GM12878 (cell line): ENCODE results near the gene PDZD2. TPM values are rescaled to one million over a fixed set of nuclear protein-coding genes. Genes with fewer than 3 reads are reported as not detected.

Experiments
- ATAC-seq: fragments of 200-7000 bp; cut with Tn5 transposase; 3 replicates; pipeline ENCODE4 v1.9.1; 2020; ENCODE audit warnings: mild to moderate bottlenecking, moderate library complexity
- BruUV-seq: library from RNA; stranded (reverse); fragments of 400-500 nt; replicated peaks from 2 replicates; lab custom pipeline; 2021; lab: Mats Ljungman, UMichigan
- CTCF ChIA-PET: fragments of 300-600 bp; sonication (Branson Sonifier 250); formaldehyde crosslinking; extraction: SDS; loops from one replicate; lab custom pipeline; 2021; ENCODE audit warnings: inconsistent platforms; lab: Yijun Ruan, JAX
- POLR2A ChIA-PET: fragments of 350-600 bp; formaldehyde crosslinking; extraction: SDS; loops from one replicate; lab custom pipeline; 2021; ENCODE audit warnings: inconsistent platforms; lab: Charles Lee
- RAD21 ChIA-PET: fragments of 300-600 bp; sonication (Branson Sonifier 250); formaldehyde crosslinking; loops from one replicate; lab custom pipeline; 2023; ENCODE audit warnings: antibody characterized with exemption; ENCODE audit not compliant: unreplicated experiment; lab: Charles Lee
- SMC1A ChIA-PET: fragments of 300-600 bp; sonication (Branson Sonifier 250); formaldehyde crosslinking; loops from one replicate; lab custom pipeline; 2023; ENCODE audit not compliant: unreplicated experiment, uncharacterized antibody; lab: Charles Lee
- DNase-seq: peaks from one replicate; pipeline ENCODE4 v3.0.0-alpha.2; 2011; ENCODE audit warnings: low read depth, low spot score
- FAIRE-seq: peaks from 3 replicates; lab custom pipeline; 2011; peaks lifted over from hg19 to GRCh38; lab: Jason Lieb, UNC
- H2AFZ ChIP-seq: 2 replicates; pipeline ENCODE4 v1.6.0; 2011; ENCODE audit warnings: low read depth, low read length, control low read depth; ENCODE audit not compliant: control insufficient read depth
- H3K27ac ChIP-seq: 2 replicates; pipeline ENCODE4 v1.5.1; 2011; ENCODE audit warnings: control low read depth; ENCODE audit not compliant: control insufficient read depth, insufficient read depth
- H3K27me3 ChIP-seq, 2 experiments: replicated peaks in 1 of 2; 2 replicates each; pipeline versions ENCODE4 v1.6.0 to v1.6.1; 2011; ENCODE audit warnings: low read length in 1 of 2; ENCODE audit not compliant: control insufficient read depth in 2 of 2, insufficient read depth in 2 of 2
- H3K36me3 ChIP-seq, 2 experiments: 2 replicates each; pipeline ENCODE4 v1.5.1; 2011; ENCODE audit warnings: low read length in 1 of 2; ENCODE audit not compliant: control insufficient read depth in 2 of 2, insufficient read depth in 2 of 2
- H3K4me1 ChIP-seq: 2 replicates; pipeline ENCODE4 v1.6.1; 2011; ENCODE audit warnings: mild to moderate bottlenecking, low read length, moderate library complexity, mixed read lengths; ENCODE audit not compliant: control insufficient read depth, insufficient read depth
- H3K4me2 ChIP-seq: 2 replicates; pipeline ENCODE4 v1.6.0; 2011; ENCODE audit warnings: control low read depth; ENCODE audit not compliant: control insufficient read depth, insufficient read depth
- H3K4me3 ChIP-seq: fragments of 200-600 bp; sonication (generic); 2 replicates; pipeline ENCODE4 v1.5.1; 2016
- H3K79me2 ChIP-seq: 2 replicates; pipeline ENCODE4 v1.6.0; 2011; ENCODE audit warnings: low read length; ENCODE audit not compliant: control insufficient read depth, insufficient read depth
- H3K9ac ChIP-seq: 2 replicates; pipeline ENCODE4 v1.8.0; 2011; ENCODE audit warnings: low read length, control low read depth, mixed read lengths; ENCODE audit not compliant: control insufficient read depth, insufficient read depth
- H3K9me3 ChIP-seq: replicated peaks from 3 replicates; pipeline ENCODE4 v1.5.1; 2011; ENCODE audit warnings: mild to moderate bottlenecking, low read length; ENCODE audit not compliant: control insufficient read depth, insufficient read depth
- H4K20me1 ChIP-seq: 2 replicates; pipeline ENCODE4 v1.6.0; 2011; ENCODE audit not compliant: control insufficient read depth, insufficient read depth
- CREM ChIP-seq: IDR thresholded peaks from 2 replicates; pipeline ENCODE4 v1.6.1; 2014; ENCODE audit warnings: antibody characterized with exemption, low read depth
- HCFC1 ChIP-seq: fragments of 150-350 bp; IDR thresholded peaks from 2 replicates; pipeline ENCODE4 v1.6.1; 2014; ENCODE audit warnings: low read length
- MAX ChIP-seq: IDR thresholded peaks from 2 replicates; pipeline ENCODE4 v1.6.1; 2012; ENCODE audit warnings: low read depth, low read length, improper control_type of control experiment
- NFIC ChIP-seq: IDR thresholded peaks from 2 replicates; pipeline ENCODE4 v1.6.1; 2012; ENCODE audit warnings: low read depth, mild to moderate bottlenecking, inconsistent platforms, low read length, moderate library complexity
- NFYB ChIP-seq: IDR thresholded peaks from 2 replicates; pipeline ENCODE4 v1.6.1; 2011; ENCODE audit warnings: low read depth, mild to moderate bottlenecking, low read length, improper control_type of control experiment, moderate library complexity; ENCODE audit not compliant: insufficient read depth
- NR2C1 ChIP-seq: fragments of 450-650 bp; IDR thresholded peaks from 2 replicates; pipeline ENCODE4 v1.6.1; 2017; ENCODE audit warnings: antibody characterized with exemption, mild to moderate bottlenecking, moderate library complexity
- PAX5 ChIP-seq: IDR thresholded peaks from 2 replicates; pipeline ENCODE4 v1.6.1; 2011; ENCODE audit warnings: low read depth, low read length, borderline replicate concordance
- PAX8 ChIP-seq: fragments of 450-650 bp; IDR thresholded peaks from 2 replicates; pipeline ENCODE4 v1.6.1; 2017; ENCODE audit warnings: mild to moderate bottlenecking, moderate library complexity
- POLR2A ChIP-seq: IDR thresholded peaks from 2 replicates; pipeline ENCODE4 v1.6.1; 2011; ENCODE audit warnings: low read depth, mild to moderate bottlenecking, low read length
- POLR2AphosphoS2 ChIP-seq: IDR thresholded peaks from 2 replicates; pipeline ENCODE4 v1.6.1; 2011; ENCODE audit warnings: low read depth, mild to moderate bottlenecking, low read length, improper control_type of control experiment, moderate library complexity
- POLR2AphosphoS5 ChIP-seq: IDR thresholded peaks from 2 replicates; pipeline ENCODE4 v1.6.1; 2011; ENCODE audit warnings: mild to moderate bottlenecking, low read length, inconsistent platforms
- SIN3A ChIP-seq: IDR thresholded peaks from 2 replicates; pipeline ENCODE4 v1.6.1; 2012; ENCODE audit warnings: low read depth, low read length, improper control_type of control experiment
- ZBED1 ChIP-seq: IDR thresholded peaks from 2 replicates; pipeline ENCODE4 v1.6.1; 2016; ENCODE audit warnings: borderline replicate concordance
- in situ Hi-C: fragments of 300-500 bp; cut with MboI; formaldehyde crosslinking; loops from 9 replicates; pipeline ENCODE4 v1.14.3; 2018; ENCODE audit warnings: mixed read lengths
- intact Hi-C: fragments of 100-400 bp; cut with micrococcal nuclease; formaldehyde crosslinking; loops from one replicate; pipeline ENCODE4 v1.14.2; 2022; ENCODE audit not compliant: unreplicated experiment
- polyA plus RNA-seq, 11 experiments: library from polyadenylated mRNA; depleted of rRNA in 4 of 11; unstranded in 6 of 11; stranded (reverse) in 5 of 11; fragments of >200 nt; fragmentation: Nextera tagmentation in 4 of 11; fragmentation: Illumina TruSeq in 1 of 11; extraction: Ambion mirVana in 4 of 11; extraction: Trizol in 1 of 11; gene quantifications; 1 replicate in 1 of 11; 2 replicates in 10 of 11; pipeline versions ENCODE4 v1.2.1 to v1.2.3, GENCODE V29; 2011 to 2016; ENCODE audit warnings: inconsistent platforms in 2 of 11, missing spikeins in 2 of 11, low read depth in 1 of 11
- total RNA-seq, 4 experiments: library from RNA; depleted of rRNA in 3 of 4; stranded (reverse); fragments of >200 nt in 3 of 4; fragmentation: Illumina TruSeq in 1 of 4; extraction: Trizol in 1 of 4; gene quantifications; 2 replicates each; pipeline versions ENCODE4 v1.2.1 to v1.2.3, GENCODE V29; 2013 to 2021
- TF ChIP-seq, protein P1 (sequence below): IDR thresholded peaks from 2 replicates; pipeline ENCODE4 v1.6.1; 2012; ENCODE audit warnings: improper control_type of control experiment, low read depth, low read length; ENCODE audit not compliant: insufficient replicate concordance
- TF ChIP-seq, protein P2 (sequence below): IDR thresholded peaks from 2 replicates; pipeline ENCODE4 v1.6.1; 2012; ENCODE audit warnings: low read depth, low read length, improper control_type of control experiment

Gene PDZD2
- total and polyA plus RNA-seq, 10 of the 15 experiments (the other 5 are each of a cell fraction or from before 2014, with no cell fraction given): 0.01 to 0.58 (median 0.29) TPM; not detected in 3

- TF ChIP-seq POLR2A (no peak), NR2C1 (no peak), PAX5 (no peak), NFYB (no peak), MAX (no peak), POLR2AphosphoS5 (no peak), PAX8 (no peak)
- TF ChIP-seq, protein P1, sequence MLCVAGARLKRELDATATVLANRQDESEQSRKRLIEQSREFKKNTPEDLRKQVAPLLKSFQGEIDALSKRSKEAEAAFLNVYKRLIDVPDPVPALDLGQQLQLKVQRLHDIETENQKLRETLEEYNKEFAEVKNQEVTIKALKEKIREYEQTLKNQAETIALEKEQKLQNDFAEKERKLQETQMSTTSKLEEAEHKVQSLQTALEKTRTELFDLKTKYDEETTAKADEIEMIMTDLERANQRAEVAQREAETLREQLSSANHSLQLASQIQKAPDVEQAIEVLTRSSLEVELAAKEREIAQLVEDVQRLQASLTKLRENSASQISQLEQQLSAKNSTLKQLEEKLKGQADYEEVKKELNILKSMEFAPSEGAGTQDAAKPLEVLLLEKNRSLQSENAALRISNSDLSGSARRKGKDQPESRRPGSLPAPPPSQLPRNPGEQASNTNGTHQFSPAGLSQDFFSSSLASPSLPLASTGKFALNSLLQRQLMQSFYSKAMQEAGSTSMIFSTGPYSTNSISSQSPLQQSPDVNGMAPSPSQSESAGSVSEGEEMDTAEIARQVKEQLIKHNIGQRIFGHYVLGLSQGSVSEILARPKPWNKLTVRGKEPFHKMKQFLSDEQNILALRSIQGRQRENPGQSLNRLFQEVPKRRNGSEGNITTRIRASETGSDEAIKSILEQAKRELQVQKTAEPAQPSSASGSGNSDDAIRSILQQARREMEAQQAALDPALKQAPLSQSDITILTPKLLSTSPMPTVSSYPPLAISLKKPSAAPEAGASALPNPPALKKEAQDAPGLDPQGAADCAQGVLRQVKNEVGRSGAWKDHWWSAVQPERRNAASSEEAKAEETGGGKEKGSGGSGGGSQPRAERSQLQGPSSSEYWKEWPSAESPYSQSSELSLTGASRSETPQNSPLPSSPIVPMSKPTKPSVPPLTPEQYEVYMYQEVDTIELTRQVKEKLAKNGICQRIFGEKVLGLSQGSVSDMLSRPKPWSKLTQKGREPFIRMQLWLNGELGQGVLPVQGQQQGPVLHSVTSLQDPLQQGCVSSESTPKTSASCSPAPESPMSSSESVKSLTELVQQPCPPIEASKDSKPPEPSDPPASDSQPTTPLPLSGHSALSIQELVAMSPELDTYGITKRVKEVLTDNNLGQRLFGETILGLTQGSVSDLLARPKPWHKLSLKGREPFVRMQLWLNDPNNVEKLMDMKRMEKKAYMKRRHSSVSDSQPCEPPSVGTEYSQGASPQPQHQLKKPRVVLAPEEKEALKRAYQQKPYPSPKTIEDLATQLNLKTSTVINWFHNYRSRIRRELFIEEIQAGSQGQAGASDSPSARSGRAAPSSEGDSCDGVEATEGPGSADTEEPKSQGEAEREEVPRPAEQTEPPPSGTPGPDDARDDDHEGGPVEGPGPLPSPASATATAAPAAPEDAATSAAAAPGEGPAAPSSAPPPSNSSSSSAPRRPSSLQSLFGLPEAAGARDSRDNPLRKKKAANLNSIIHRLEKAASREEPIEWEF: no peak
Observed at GRCh38 chr5:31967461-31967860, 328.5 kb downstream of the PDZD2 start (continued).

- Histone ChIP-seq H2AFZ (no peak overlapping the region), H3K4me1 (no peaks in the 10 kb centered on the region), H3K36me3 (no peaks in the 10 kb centered on the region), H3K9me3 (no peaks in the 10 kb centered on the region; the same call in 2 of the 3 replicates), H3K4me2 (no peak overlapping the region), H3K4me3 (no peak overlapping the region), H3K79me2 (no peaks in the 10 kb centered on the region), H3K27me3 (no peaks in the 10 kb centered on the region), H3K9ac (no peak overlapping the region), H4K20me1 (no peaks in the 10 kb centered on the region), H3K27ac (no peak overlapping the region)
- POLR2A ChIA-PET: no interaction called here
- FAIRE-seq: no peak
- ATAC-seq: no peak
- intact Hi-C loops: loop anchor here (5.0 kb wide), 1 partner anchor 95 kb away; no protein-coding TSS in a partner anchor
- SMC1A ChIA-PET: interaction anchor here (0.7 to 1.9 kb wide), 2 partner anchors 11 to 54 kb away, joined by 3 to 4 read pairs; no protein-coding TSS in a partner anchor
- in situ Hi-C loops: no loop called here
- BruUV-seq: no TSS peak
- TF ChIP-seq ZBED1 (no peak), CREM (no peak), POLR2AphosphoS2 (no peak), HCFC1 (no peak), NFIC (no peak), SIN3A (no peak)
- TF ChIP-seq, protein P2, sequence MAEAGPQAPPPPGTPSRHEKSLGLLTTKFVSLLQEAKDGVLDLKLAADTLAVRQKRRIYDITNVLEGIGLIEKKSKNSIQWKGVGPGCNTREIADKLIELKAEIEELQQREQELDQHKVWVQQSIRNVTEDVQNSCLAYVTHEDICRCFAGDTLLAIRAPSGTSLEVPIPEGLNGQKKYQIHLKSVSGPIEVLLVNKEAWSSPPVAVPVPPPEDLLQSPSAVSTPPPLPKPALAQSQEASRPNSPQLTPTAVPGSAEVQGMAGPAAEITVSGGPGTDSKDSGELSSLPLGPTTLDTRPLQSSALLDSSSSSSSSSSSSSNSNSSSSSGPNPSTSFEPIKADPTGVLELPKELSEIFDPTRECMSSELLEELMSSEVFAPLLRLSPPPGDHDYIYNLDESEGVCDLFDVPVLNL: no peak
- DNase-seq: no peak
- RAD21 ChIA-PET: no interaction called here
- CTCF ChIA-PET: interaction anchor here (0.6 kb wide), 1 partner anchor 23 kb away, joined by 3 read pairs; no protein-coding TSS in a partner anchor
Observed at GRCh38 chr5:31972558-31972957, 333.6 kb downstream of the PDZD2 start.
